GM10248 (cell line): ENCODE measurements around the gene FYN.

Source experiments
- CTCF ChIA-PET: fragments of 300-600 bp; sonication (Branson Sonifier 250); formaldehyde crosslinking; extraction: SDS; loops from one replicate; lab custom pipeline; 2021; ENCODE audit warnings: antibody characterized with exemption; lab: Yijun Ruan, JAX
- POLR2A ChIA-PET: fragments of 350-650 bp; sonication (Branson Sonifier 250); formaldehyde crosslinking; extraction: SDS; loops from one replicate; lab custom pipeline; 2020; ENCODE audit warnings: antibody characterized with exemption; lab: Yijun Ruan, JAX
- DNase-seq: peaks from one replicate; pipeline ENCODE4 v3.0.0; 2012; ENCODE audit errors: extremely low spot score
- TF ChIP-seq, protein P1 (sequence below): IDR thresholded peaks from 2 replicates; pipeline ENCODE4 v1.5.1; 2012; ENCODE audit warnings: mild to moderate bottlenecking, low read depth; ENCODE audit errors: extremely low read depth, missing control alignments, control extremely low read depth

Gene FYN

DNA sequence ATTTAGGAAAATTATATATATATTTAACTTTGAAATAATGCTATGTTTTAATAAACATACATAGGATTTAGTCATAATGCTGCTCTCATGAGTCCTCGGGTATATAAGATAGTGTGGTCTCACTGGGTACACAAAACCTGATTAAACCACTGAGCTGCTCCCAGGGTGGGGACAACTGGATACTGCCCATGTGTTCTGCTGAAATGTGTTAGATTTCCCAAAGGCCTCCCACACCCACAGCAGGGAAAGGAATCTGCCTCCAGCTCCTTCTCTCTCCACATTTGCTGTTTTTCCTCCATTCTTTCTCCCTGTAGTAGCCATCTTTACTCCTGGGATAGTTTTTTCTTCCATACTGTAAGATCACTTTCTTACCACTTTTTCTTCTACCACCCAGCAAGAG is 198.4 kb downstream of the FYN start:
- TF ChIP-seq, protein P1, sequence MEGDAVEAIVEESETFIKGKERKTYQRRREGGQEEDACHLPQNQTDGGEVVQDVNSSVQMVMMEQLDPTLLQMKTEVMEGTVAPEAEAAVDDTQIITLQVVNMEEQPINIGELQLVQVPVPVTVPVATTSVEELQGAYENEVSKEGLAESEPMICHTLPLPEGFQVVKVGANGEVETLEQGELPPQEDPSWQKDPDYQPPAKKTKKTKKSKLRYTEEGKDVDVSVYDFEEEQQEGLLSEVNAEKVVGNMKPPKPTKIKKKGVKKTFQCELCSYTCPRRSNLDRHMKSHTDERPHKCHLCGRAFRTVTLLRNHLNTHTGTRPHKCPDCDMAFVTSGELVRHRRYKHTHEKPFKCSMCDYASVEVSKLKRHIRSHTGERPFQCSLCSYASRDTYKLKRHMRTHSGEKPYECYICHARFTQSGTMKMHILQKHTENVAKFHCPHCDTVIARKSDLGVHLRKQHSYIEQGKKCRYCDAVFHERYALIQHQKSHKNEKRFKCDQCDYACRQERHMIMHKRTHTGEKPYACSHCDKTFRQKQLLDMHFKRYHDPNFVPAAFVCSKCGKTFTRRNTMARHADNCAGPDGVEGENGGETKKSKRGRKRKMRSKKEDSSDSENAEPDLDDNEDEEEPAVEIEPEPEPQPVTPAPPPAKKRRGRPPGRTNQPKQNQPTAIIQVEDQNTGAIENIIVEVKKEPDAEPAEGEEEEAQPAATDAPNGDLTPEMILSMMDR, result no peak
- ChIA-PET POLR2A (no interaction called here), CTCF (interaction anchor here (1.2 to 2.2 kb wide), 4 partner anchors 10 to 416 kb away, joined by 3 to 5 read pairs (median 4); a partner anchor contains a TSS)
- no peak for DNase-seq

DNA sequence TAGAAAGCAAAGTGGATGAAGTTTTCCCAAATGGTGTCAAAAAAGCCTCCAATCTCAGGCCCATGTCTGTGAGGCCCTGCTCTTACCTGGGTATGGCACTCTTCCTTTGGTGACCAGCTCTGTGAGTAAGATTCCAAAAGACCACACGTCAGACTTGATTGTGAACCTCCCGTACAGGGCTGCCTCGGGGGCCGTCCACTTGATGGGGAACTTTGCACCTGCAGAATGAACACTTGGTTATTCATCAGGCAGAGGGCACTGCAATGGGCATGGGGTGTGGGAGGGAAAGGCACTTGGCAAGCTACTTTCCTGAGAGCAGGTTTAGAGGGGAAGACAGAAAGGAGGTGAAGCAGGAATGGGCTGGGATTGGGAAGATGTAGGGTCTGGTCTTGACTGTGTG is 198.8 kb downstream of the FYN start:
- DNase-seq, result no peak
- POLR2A ChIA-PET, result no interaction called here
- CTCF ChIA-PET, result interaction anchor here (0.9 to 2.2 kb wide), 5 partner anchors 9 to 416 kb away, joined by 3 to 5 read pairs (median 3); a partner anchor contains a TSS
- TF ChIP-seq, protein P1, result no peak

DNA sequence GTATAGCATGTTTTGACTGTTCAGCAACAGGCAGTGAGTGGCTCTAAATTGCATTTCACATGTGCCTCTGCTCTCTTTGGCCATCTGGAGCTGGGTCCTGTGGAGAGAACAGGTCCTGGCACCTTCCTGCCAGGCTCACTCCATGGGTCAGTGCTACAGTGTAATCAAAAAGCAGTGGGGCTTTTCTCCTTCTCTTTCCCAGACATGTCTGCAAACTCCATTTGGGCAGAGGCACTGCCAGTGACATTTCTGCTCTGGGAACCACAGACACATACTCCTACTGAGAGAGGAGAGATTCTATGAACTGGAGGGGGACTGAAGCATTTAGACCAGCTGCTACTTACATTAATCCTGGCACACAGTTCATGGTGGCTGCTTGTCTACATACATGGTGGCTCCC is 199.3 kb downstream of the FYN start:
- POLR2A ChIA-PET, result no interaction called here
- TF ChIP-seq, protein P1, result no peak
- CTCF ChIA-PET, result interaction anchor here (0.9 to 2.2 kb wide), 5 partner anchors 9 to 415 kb away, joined by 3 to 5 read pairs (median 3); a partner anchor contains a TSS
- no peak for DNase-seq

DNA sequence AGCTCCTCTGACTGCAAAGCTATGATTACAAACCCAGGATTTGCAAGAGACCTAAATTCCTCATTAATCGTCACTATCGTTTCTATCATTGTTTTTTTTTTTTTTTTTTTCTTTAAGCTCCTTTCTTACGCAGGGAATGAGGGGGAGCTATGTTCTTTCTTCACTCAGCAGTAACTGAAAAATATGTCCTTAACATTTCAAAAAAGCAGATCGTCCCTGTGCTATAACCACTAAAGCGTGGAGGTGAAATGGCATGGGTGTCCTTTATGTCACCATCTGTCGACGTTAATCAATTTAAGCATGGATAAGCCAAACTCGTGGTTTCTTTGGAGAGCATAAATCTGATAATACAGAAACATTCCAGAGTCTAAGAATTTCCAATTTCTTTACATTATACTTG is 199.7 kb downstream of the FYN start:
- ChIA-PET CTCF (interaction anchor here (0.9 to 2.2 kb wide), 3 partner anchors 8 to 415 kb away, joined by 3 to 5 read pairs (median 5); a partner anchor contains a TSS), POLR2A (no interaction called here)
- TF ChIP-seq, protein P1, result no peak
- no peak for DNase-seq

DNA sequence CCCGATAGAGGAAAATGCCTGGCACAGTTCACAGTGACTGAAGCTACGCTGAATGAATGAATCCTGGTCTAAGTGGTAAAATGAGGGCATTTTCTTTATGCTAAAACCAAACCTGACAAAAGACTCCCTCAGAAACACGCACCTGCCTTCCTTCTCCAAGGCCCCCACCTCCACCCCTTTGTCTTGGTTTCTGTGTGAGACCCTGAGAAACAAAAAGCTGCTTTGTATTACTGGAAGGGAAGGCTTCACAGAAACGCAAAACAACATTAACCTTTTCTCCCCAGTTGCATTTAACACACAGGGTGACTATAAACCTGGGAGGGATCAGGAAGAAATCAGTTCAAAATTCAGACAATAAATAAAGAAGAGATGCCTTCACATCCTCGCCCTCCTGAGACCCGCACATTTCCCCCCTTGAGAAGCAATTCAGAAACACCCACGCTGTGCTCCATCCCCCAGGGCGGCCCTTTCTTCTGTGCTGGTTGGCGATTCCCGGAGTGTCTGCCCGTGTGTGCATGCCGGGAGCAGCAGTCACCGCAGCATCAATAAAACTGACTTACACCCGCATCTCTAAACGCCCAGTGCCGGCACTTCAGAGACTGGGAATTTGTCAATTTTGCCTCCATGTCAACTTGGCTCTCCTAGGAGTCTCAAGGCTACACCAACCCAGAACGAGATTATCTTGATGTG is 200.3 kb downstream of the FYN start:
- TF ChIP-seq, protein P1, result no peak
- POLR2A ChIA-PET, result no interaction called here
- CTCF ChIA-PET, result interaction anchor here (1.6 to 2.2 kb wide), 4 partner anchors 8 to 414 kb away, joined by 3 to 5 read pairs (median 4); a partner anchor contains a TSS
- DNase-seq, result no peak

DNA sequence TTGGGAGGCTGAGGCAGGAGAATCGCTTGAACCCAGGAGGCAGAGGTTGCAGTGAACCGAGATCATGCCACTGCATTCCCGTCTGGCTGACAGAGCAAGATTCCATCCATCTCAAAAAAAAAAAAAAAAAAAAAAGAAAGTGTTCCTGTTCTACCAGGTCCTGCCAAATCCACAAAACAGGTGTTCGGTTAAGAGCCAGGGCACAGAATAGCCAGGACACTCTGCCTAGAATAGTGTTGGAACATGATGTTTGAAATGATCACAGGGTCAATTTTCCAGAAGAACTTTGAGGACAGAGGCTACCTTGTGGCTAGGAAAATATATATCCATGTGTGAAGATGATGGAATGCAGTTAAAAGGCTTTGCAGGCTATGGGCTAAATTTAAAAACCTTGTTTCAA is 203.9 kb downstream of the FYN start:
- DNase-seq, result no peak
- CTCF ChIA-PET, result no interaction called here

More for the DNA sequence above, 203.9 kb downstream of the FYN start:
- TF ChIP-seq, protein P1, result no peak
- POLR2A ChIA-PET, result no interaction called here
